ENCODE results near the gene NIT2.

NIT2 gene

DNA sequence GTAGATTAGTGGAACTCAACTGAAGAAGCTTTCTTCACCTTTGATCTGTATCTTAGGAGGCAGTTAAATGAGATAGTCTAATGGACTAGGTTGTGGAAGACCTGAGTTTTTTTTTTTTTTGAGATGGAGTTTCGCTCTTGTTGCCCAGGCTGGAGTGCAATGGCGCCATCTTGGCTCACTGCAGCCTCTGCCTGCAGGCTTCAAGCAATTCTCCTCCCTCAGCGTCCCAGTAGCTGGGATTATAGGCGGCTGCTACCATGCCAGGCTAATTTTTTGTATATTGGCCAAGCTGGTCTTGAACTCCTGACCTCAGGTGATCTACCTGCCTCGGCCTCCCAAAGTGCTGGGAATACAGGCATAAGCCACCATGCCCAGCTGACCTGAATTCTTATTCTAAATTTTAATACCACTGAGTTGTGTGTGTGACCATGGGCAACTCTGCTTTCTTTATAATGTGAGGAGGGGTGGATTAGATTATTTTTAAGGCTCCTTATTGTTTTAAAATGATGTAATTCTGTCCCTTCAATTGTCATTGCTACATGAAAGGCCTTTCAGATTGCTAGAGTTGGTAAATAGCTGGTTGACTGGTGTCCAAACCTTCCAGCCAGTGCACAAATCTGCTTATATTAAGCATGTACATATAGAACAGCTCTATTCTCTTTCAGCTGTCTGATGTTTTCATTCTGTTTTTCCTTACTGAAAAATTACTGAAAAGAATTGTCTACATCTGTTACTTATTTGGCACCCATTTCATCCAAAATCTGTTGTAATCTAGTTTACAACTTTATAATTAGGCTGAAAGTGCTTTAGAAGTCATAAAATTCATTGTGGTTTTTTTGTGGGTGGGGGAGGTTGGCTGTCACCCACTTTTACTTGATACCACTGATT, 69.0 kb downstream of the NIT2 start:
- no peak overlapping the region for H3K27ac ChIP-seq (ENCODE audit: low read length)
- WGBS (ENCODE audit: insufficient coverage, insufficient read length): no CpG with 5 or more reads among the region's 5 CpGs
- peak overlapping the region; percentile 18; the same call in 1 of the 2 replicates for H3K4me3 ChIP-seq (ENCODE audit: low read length)

DNA sequence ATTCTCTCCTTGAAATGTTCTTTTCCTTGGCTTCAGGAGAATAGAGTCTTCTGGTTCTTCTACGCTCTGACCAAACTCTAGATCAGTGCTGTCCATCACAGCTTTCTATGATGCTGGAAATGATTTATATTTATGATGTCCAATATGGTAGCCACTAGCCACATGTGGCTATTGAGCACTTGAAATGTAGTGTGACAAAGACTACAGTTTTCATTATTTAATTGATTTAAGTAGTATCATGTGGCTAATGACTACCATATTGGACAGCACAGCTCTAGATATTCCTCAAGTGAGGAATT, 69.6 kb downstream of the NIT2 start:
- WGBS (ENCODE audit: insufficient coverage, insufficient read length): no CpG with 5 or more reads among the region's 1 CpG
- no peak overlapping the region for H3K4me3 ChIP-seq (ENCODE audit: low read length)
- H3K36me3 ChIP-seq (ENCODE audit: control insufficient read depth, insufficient read depth, low read length): no peaks in the 10 kb centered on the region; the same call in 1 of the 2 replicates
- H3K9me3 ChIP-seq (ENCODE audit: control insufficient read depth, insufficient read depth, low read length): no peaks in the 10 kb centered on the region
- H3K27me3 ChIP-seq (ENCODE audit: control insufficient read depth, insufficient read depth, low read length): no peaks in the 10 kb centered on the region
- no peak for DNase-seq (ENCODE audit: low read depth, low spot score)
- H3K27ac ChIP-seq (ENCODE audit: low read length): no peak overlapping the region
- H3K4me1 ChIP-seq (ENCODE audit: control insufficient read depth, insufficient read depth, low read length): peaks cover 2% of the 10 kb centered on the region

More for the DNA sequence above, 69.0 kb downstream of the NIT2 start:
- Histone ChIP-seq H3K27me3 (ENCODE audit: control insufficient read depth, insufficient read depth, low read length) (no peaks in the 10 kb centered on the region), H3K4me1 (ENCODE audit: control insufficient read depth, insufficient read depth, low read length) (peaks cover 2% of the 10 kb centered on the region), H3K9me3 (ENCODE audit: control insufficient read depth, insufficient read depth, low read length) (no peaks in the 10 kb centered on the region), H3K36me3 (ENCODE audit: control insufficient read depth, insufficient read depth, low read length) (no peaks in the 10 kb centered on the region; the same call in 1 of the 2 replicates)
- no peak for DNase-seq (ENCODE audit: low read depth, low spot score)

DNA sequence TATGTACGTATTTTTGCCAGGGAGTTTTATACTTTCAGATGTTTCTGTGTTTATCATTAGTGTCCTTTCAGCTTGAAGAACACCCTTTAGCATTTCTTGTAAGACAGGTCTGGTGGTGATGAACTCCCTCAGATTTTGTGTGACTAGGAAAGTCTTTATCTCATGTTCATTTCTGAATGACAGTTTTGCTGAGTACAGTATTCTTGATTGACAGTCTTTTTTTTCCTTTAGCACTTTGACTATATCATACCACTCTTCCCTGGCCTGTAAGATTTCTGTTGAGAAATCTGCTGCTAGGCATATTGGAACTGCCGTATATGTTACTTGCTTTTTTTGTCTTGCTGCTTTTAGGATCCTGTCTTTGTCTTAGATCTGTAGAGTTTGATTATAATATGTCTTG, 72.6 kb downstream of the NIT2 start:
- Histone ChIP-seq H3K4me1 (ENCODE audit: control insufficient read depth, insufficient read depth, low read length) (no peaks in the 10 kb centered on the region; the same call in 1 of the 2 replicates), H3K9me3 (ENCODE audit: control insufficient read depth, insufficient read depth, low read length) (no peaks in the 10 kb centered on the region), H3K27ac (ENCODE audit: low read length) (no peak overlapping the region), H3K36me3 (ENCODE audit: control insufficient read depth, insufficient read depth, low read length) (no peaks in the 10 kb centered on the region; the same call in 1 of the 2 replicates), H3K4me3 (ENCODE audit: low read length) (no peak overlapping the region), H3K27me3 (ENCODE audit: control insufficient read depth, insufficient read depth, low read length) (no peaks in the 10 kb centered on the region)
- DNase-seq (ENCODE audit: low read depth, low spot score): no peak
- no CpG with 5 or more reads among the region's 2 CpGs for WGBS (ENCODE audit: insufficient coverage, insufficient read length)

DNA sequence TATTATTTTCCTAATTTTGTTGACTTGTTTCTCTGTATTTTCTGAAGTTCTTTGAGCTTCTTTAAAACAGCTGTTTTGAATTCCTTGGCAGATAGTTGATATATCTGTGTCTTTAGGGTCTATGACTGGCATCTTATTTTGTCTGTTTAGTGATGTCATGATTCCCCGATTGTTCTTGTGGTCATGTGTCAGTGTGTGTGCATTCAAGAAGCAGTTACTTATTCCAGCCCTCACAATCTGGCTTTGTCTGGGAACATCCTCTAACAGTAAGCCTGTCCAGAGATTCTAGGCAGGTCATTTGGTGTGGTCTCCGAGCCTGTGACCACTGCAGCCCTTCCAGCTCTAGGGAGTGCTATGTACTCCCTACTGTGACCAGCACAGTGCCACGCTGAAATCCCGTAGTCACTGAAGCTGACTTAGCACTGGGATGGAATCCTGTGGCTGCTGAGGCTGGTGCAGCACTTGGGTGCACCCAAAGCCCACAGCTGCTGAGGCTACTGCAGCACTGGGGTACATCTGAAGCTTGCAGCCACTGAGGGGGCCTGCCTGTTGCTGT, 73.5 kb downstream of the NIT2 start:
- Histone ChIP-seq H3K4me1 (ENCODE audit: control insufficient read depth, insufficient read depth, low read length) (no peaks in the 10 kb centered on the region; the same call in 1 of the 2 replicates), H3K4me3 (ENCODE audit: low read length) (no peak overlapping the region), H3K36me3 (ENCODE audit: control insufficient read depth, insufficient read depth, low read length) (no peaks in the 10 kb centered on the region; the same call in 1 of the 2 replicates), H3K9me3 (ENCODE audit: control insufficient read depth, insufficient read depth, low read length) (no peaks in the 10 kb centered on the region), H3K27ac (ENCODE audit: low read length) (no peak overlapping the region), H3K27me3 (ENCODE audit: control insufficient read depth, insufficient read depth, low read length) (no peaks in the 10 kb centered on the region)
- no CpG with 5 or more reads among the region's 4 CpGs for WGBS (ENCODE audit: insufficient coverage, insufficient read length)
- DNase-seq (ENCODE audit: low read depth, low spot score): no peak

Measured in iPS DF 6.9 (cell line).